ENCODE measurements around the gene TCF20.

The TCF20 gene

GRCh38 chr22:42269432-42270175, 849 bp downstream of the TCF20 start:
- intact Hi-C loops (cut with DNase I): loop anchor here (10.0 kb wide), 2 partner anchors 55 to 95 kb away; no protein-coding TSS in a partner anchor
- peak in 2 of 10 donors; percentile 34 to 86 for DNase-seq

DNA sequence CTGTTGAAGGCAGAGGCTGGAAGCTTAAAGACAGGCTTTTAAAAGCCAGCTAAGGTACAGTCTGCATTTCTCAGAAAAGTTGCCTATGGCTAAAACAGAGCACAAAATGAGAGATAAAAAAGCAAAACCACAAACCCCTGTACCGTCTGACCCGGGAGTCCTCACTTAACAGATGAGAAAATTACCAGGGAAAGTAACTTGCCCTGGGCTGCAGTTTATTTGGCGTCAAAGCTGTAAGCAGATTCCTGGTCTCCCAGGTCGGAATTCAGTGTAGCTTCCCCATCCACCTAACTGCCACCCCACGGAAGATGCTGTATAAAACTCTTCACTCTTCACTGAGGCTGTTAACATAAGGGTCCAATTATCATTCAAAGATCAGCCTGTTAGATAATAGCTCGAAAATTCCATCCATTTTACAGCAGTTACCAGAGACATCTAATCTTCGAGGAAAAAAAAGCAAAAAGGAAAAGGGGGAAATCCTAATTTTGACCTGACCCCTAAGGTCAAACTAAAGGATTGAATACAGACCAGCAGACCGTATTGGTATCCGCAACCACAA, 1.5 kb downstream of the TCF20 start:
- DNase-seq: no peak
- intact Hi-C loops (cut with DNase I): loop anchor here (10.0 kb wide), 2 partner anchors 54 to 94 kb away; no protein-coding TSS in a partner anchor

- DNase-seq: no peak
- intact Hi-C loops (cut with DNase I): loop anchor here (10.0 kb wide), 2 partner anchors 51 to 91 kb away; no protein-coding TSS in a partner anchor
Measured at GRCh38 chr22:42265321-42265720, 5.1 kb downstream of the TCF20 start.

DNA sequence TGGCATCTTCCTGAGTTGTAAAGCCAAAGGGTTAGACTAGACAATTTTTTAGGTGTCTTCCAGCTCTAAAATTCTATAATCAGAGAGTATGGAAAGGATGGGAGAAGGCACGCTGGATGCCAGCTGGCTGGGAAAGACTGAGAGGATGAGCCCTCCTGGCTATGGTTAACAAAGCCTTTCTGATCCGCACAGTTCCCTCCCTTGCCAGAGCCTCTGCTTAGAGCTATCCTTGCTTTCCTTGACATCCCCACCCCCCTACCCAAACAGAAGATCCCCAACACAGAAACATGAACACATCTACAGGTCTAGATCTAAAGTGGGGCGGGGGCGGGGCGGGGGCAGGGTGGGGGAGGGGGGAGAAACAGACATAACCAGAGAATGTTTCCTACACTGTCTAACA, 6.5 kb downstream of the TCF20 start:
- intact Hi-C loops (cut with DNase I): loop anchor here (10.0 kb wide), 2 partner anchors 49 to 89 kb away; no protein-coding TSS in a partner anchor
- no peak for DNase-seq

- no peak for DNase-seq
Measured at GRCh38 chr22:42262964-42263363, 7.5 kb downstream of the TCF20 start.

GRCh38 chr22:42261296-42261695, 9.2 kb downstream of the TCF20 start:
- no peak for DNase-seq
- intact Hi-C loops (cut with DNase I): loop anchor here (10.0 kb wide), 2 partner anchors 46 to 86 kb away; no protein-coding TSS in a partner anchor

More at GRCh38 chr22:42262964-42263363, 7.5 kb downstream of the TCF20 start:
- intact Hi-C loops (cut with DNase I): loop anchor here (10.0 kb wide), 2 partner anchors 48 to 88 kb away; no protein-coding TSS in a partner anchor

- DNase-seq: no peak
- intact Hi-C loops (cut with DNase I): no loop called here
Measured at GRCh38 chr22:42258126-42258525, 12.3 kb downstream of the TCF20 start.

DNA sequence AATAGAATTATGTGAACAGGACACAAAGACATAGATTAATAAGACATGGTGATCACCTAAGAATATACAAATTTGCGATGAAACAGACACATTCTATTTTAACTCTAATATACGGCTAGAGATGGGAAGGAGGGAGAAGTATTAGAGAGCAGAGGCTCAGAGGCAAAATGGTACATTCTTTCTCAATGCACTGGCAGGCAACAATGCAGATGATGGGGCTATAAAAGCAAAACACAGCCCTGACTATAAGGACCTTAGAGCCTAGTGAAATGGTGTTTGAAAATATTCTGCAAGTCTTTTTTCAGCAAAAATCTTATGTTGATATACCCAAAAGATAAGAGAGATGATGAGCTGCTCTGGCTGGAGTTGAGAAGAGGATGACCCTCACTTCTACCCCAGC, 13.1 kb downstream of the TCF20 start:
- no peak for DNase-seq
- intact Hi-C loops (cut with DNase I): no loop called here

- intact Hi-C loops (cut with DNase I): no loop called here
- no peak for DNase-seq
Measured at GRCh38 chr22:42256930-42257329, 13.5 kb downstream of the TCF20 start.

GRCh38 chr22:42256220-42256619, 14.2 kb downstream of the TCF20 start:
- no peak for DNase-seq
- intact Hi-C loops (cut with DNase I): no loop called here

DNA sequence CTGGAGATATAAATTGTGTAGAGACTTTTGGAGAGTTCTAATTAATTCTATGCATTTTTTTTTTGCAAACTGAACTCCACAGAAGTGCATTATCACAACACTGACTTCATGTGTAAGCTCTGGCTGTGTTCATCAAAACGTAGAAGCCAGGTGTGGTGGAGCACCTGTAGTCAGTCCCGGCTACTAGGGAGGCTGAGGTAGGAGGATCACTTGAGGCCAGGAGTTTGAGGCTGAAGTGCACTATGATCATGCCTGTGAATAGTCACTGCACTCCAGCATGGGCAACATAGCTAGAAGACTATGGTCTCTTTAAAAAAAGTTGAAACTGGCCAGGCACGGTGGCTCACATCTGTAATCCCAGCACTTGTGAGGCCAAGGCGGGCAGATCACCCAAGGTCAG, 20.6 kb downstream of the TCF20 start:
- intact Hi-C loops (cut with DNase I): no loop called here
- no peak for DNase-seq

DNA sequence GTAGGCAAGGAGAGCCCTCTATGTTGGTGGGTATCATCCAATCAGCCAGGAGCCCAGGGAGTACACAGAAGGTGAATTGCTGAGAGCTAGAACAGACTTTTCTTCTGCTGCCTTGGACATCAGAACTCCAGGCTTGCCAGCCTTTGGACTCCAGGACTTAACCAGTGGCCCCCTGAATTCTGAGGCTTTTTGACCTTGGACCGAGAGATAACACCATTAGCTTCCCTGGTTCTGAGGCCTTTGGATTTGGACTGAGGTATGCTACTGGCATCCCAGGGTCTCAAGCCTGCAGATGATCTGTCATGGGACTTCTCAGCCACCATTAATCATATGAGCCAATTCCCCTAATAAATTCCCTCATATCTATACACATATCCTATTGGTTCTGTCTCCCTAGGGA, 21.5 kb downstream of the TCF20 start:
- intact Hi-C loops (cut with DNase I): no loop called here
- no peak for DNase-seq

DNA sequence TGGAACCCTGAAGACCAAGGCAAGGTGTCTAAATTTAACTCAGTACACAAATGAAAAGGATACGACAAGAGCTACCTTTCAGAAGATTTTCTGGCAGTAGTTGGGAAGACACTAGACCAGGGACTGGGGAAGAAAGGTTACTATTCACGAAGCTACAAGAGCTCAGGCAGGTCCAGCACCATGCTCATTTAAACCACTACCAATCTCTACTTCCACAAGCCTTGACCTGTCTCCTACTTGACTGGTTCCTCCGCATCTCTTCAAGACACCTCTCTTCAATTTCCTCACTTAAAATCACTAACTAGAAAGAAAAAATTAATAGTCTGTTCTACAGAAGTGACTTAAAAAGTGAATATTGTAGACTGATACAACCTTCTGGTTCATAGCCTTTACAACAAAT, 22.9 kb downstream of the TCF20 start:
- DNase-seq: no peak
- intact Hi-C loops (cut with DNase I): no loop called here

GRCh38 chr22:42243802-42244060, 26.7 kb downstream of the TCF20 start:
- no peak for DNase-seq
- intact Hi-C loops (cut with DNase I): no loop called here

- intact Hi-C loops (cut with DNase I): no loop called here
Measured at GRCh38 chr22:42236848-42237247, 33.6 kb downstream of the TCF20 start.

GRCh38 chr22:42236268-42236667, 34.2 kb downstream of the TCF20 start:
- DNase-seq: no peak
- intact Hi-C loops (cut with DNase I): no loop called here

More at GRCh38 chr22:42236848-42237247, 33.6 kb downstream of the TCF20 start:
- no peak for DNase-seq

- intact Hi-C loops (cut with DNase I): no loop called here
- DNase-seq: no peak
Measured at GRCh38 chr22:42233879-42234278, 36.6 kb downstream of the TCF20 start.

DNA sequence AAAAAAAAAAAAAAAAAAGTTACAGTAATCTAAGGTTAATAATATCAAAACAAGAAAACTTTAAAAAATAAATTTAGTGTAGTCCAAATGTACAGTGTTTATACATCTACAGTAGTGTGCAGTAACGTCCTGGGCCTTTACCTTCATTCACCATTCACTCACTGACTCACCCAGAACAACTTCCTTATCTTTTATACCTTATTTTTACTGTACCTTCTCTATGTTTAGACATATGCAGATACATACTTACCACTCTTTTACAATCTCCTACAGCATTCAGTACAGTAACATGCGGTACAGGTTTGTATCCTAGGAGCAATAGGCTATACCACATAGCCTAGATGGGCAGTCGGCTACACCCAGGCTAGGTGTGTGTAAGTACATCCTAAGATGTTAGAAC, 38.5 kb downstream of the TCF20 start:
- DNase-seq: no peak
- intact Hi-C loops (cut with DNase I): no loop called here

GRCh38 chr22:42229455-42230149, 40.9 kb downstream of the TCF20 start:
- intact Hi-C loops (cut with DNase I): no loop called here
- no peak for DNase-seq

DNA sequence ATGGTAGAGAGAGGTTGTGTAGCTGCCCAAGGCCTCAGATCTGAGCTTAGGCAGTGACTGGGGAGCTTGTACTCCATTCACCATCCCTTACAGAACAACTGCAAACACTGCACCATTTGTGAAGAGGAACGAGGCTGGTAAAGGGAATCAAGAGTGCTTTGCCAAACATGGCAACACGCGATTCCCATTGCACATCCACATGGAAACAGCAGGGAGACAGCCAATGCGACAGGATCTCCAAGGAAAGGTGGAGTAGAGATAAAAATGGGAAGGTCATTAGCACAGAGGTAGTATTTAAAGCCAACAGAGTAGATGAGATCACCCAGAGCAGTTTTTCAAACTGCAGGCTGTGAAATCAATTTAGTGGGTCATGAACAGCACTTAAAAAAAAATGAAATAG, 42.0 kb downstream of the TCF20 start:
- intact Hi-C loops (cut with DNase I): no loop called here
- no peak for DNase-seq

- intact Hi-C loops (cut with DNase I): no loop called here
- no peak for DNase-seq
Measured at GRCh38 chr22:42227435-42227834, 43.0 kb downstream of the TCF20 start.

- intact Hi-C loops (cut with DNase I): no loop called here
- DNase-seq: no peak
Measured at GRCh38 chr22:42225841-42226240, 44.6 kb downstream of the TCF20 start.
